Nephron (organoid): ENCODE measurements around the gene COX20.
A peak's percentile ranks its signal among the peaks of the same experiment; 100 is the strongest.

Experiments
- H3K27ac Mint-ChIP-seq, 3 experiments: 2 replicates each; pipeline ENCODE4 v1.8.0; 2020; ENCODE audit warnings: mixed read lengths in 3 of 3, mild to moderate bottlenecking in 2 of 3, moderate library complexity in 1 of 3
- H3K27me3 Mint-ChIP-seq: 2 replicates; pipeline ENCODE4 v1.8.0; 2021; ENCODE audit warnings: low read depth, mild to moderate bottlenecking, moderate library complexity, mixed read lengths
- H3K36me3 Mint-ChIP-seq: 2 replicates; pipeline ENCODE4 v1.8.0; 2020; ENCODE audit warnings: low read depth, mixed read lengths
- H3K4me1 Mint-ChIP-seq: 2 replicates; pipeline ENCODE4 v1.8.0; 2020; ENCODE audit warnings: mixed read lengths
- H3K4me3 Mint-ChIP-seq, 3 experiments: 2 replicates each; pipeline ENCODE4 v1.8.0; 2020; ENCODE audit warnings: mild to moderate bottlenecking in 3 of 3, mixed read lengths in 3 of 3, moderate library complexity in 2 of 3
- H3K9me3 Mint-ChIP-seq: 2 replicates; pipeline ENCODE4 v1.8.0; 2020; ENCODE audit warnings: mixed read lengths
- TF ChIP-seq, protein P1 (sequence below), 3 experiments: fragments of 200-600 bp; sonication (generic); IDR thresholded peaks; one replicate each; pipeline ENCODE4 v1.5.0; 2021; ENCODE audit warnings: antibody characterized with exemption in 3 of 3; ENCODE audit not compliant: unreplicated experiment in 3 of 3

The COX20 gene

DNA sequence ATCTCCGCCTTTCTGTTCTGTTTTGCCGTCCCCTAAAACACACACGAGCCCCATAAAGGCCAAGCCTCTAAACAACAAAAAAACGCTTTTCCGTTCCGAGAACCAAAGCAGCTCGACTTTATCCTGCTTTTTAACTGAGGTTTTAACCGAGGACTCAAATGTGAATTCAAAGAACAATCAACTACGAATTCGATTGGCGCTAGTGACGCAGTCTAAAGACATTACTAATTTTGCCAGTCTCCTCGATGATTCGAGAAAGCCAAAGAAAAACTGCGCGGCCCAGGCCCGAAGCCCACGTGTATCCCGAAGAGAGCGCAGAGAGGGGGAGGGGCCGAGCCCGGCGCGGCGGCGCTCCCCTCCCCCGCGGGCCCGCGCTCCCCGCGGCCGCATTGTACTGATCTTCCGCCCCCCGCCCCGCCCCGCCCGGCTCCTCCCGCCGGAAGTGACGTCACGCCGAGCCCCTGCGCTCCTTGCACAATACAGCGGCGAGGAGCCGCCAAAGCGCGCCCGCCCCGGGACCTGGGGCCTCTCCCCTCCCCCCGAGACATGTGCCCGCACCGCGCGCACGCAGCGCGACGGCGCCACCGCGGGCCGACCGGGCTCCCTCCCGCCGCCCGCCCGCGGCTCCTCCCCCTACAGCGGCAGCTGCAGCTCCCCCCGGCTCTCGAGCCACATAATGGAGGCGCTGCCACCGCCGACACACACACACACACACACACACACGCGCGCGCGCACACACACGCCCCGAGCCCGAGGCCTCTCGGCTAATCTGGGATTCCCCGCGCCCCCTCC, 27.4 kb downstream of the COX20 start:
- Mint-ChIP-seq H3K4me1 (peaks cover 54% of the 10 kb centered on the region), H3K27me3 (no peaks in the 10 kb centered on the region), H3K4me3 (peak overlapping the region; percentile 96 to 99 (median 97)), H3K27ac (peak overlapping the region; percentile 95 to 99 (median 99)), H3K36me3 (peaks cover 44% of the 10 kb centered on the region), H3K9me3 (no peaks in the 10 kb centered on the region)
- TF ChIP-seq, protein P1, sequence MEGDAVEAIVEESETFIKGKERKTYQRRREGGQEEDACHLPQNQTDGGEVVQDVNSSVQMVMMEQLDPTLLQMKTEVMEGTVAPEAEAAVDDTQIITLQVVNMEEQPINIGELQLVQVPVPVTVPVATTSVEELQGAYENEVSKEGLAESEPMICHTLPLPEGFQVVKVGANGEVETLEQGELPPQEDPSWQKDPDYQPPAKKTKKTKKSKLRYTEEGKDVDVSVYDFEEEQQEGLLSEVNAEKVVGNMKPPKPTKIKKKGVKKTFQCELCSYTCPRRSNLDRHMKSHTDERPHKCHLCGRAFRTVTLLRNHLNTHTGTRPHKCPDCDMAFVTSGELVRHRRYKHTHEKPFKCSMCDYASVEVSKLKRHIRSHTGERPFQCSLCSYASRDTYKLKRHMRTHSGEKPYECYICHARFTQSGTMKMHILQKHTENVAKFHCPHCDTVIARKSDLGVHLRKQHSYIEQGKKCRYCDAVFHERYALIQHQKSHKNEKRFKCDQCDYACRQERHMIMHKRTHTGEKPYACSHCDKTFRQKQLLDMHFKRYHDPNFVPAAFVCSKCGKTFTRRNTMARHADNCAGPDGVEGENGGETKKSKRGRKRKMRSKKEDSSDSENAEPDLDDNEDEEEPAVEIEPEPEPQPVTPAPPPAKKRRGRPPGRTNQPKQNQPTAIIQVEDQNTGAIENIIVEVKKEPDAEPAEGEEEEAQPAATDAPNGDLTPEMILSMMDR (IDR thresholded peaks at IDR 0.05; ENCODE audit: unreplicated experiment in 3 of 3), result no peak

DNA sequence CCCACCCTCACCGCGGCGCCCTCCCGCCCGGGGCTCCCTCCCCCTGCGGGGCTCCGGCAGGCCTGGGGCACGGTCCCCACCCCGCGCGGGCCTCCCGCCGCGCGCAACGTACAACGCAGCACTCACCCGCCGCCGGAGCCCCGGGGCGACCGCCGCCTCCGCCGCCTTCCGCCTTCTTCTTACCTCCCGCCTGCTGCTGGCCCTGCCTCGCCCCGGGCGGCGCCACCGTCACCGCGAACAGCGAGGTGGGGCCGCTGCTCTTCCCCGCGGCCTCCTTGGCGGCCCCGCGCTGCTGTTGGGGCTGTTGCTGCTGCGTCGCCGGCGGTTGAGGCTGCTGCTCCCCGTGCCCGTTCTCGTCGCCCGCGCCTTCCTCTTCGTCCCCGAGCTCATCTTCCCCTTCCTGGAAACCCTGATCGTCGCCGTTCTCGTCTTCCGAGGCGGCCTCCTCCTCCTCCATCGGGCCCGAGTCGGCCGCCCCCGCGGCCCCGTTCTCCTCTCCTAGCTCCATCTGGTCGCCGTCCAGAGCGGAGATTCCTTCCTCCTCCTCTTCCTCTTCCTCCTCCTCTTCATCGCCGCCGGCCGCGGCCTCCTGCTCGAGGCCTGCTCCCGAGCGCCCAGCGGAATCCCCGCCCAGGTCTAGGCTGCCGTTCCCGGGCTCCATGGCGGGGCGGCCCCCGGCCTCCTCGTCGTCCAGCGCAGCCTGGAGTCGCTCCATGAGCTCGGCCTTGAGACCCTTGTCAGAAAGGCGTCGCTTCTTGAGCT, 28.2 kb downstream of the COX20 start:
- Mint-ChIP-seq H3K27me3 (no peaks in the 10 kb centered on the region), H3K36me3 (peaks cover 36% of the 10 kb centered on the region), H3K4me1 (peaks cover 52% of the 10 kb centered on the region), H3K9me3 (no peaks in the 10 kb centered on the region), H3K4me3 (peak overlapping the region; percentile 88 to 97 (median 96)), H3K27ac (peak overlapping the region; percentile 99)
- TF ChIP-seq, protein P1 (IDR thresholded peaks at IDR 0.05; ENCODE audit: unreplicated experiment in 3 of 3), result no peak

DNA sequence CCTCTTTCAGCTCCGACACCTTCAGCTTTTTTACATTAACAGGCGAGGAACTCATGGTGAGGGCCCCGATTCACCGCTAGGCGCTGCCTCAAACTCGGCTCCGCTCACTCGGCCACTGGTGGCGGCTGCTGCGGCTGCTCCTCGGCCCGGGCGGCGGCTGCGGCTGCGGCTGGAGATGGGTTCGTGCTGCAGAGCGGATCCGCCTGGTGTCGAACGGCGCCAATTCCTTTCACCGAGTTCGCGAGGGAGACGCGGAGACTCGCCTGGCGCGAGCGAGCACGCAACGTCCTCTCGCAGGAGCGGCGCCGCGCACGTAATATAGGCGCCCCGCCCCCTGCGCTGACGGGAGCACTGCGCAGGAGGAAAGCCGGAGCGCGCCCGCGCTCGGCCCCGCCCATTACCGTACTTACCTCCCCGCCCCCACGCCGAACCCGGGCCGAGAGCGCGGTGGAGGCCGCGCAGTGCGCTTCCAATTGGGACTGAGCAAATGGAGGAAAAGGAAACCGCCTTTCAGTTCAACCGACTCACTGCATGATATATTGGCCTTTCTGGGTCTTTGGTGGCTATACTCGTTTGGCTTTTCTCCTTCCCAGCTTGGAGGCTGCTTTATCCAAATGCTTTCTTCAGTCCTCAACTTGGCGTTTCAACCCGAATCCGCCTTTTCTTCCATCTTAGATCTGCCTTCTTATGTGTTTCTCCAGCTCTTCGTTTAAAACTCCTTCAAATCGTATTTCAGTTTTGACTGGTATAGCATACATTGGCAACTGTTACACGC, 29.0 kb downstream of the COX20 start, which contains the start of gene HNRNPU:
TSS of gene HNRNPU (minus strand) at position 291 of the 775 bp plus-strand sequence. CDS start at position 55, 236 bp downstream.
- Mint-ChIP-seq H3K27ac (peak within 1 kb of the TSS; percentile 99), H3K4me1 (peaks cover 46% of the 10 kb centered on the region), H3K9me3 (no peaks in the 10 kb centered on the region), H3K4me3 (peak within 1 kb of the TSS; percentile 88 to 97 (median 96)), H3K36me3 (peaks cover 30% of the 10 kb centered on the region), H3K27me3 (no peaks in the 10 kb centered on the region)
- TF ChIP-seq, protein P1 (IDR thresholded peaks at IDR 0.05; ENCODE audit: unreplicated experiment in 3 of 3), result peak; percentile 30 to 37 (median 31)

DNA sequence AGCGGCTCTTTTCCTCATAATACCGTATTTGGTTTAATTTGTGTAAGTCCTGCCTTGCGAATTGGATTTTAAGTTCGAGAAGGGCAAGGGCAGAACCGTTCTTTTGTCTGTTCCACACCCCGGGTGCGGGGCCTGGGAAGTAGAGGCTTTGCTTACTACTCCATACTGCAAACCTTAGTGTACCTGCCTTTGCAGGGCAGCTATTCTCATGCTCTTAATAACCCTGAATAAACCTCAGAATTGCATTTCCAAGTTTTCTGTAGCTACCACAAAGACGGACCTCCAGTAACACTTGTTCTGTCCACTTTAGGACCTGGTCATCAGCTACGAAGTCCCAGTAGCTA, 29.5 kb downstream of the COX20 start:
- no peaks in the 10 kb centered on the region for H3K9me3 Mint-ChIP-seq
- H3K4me3 Mint-ChIP-seq, result peak overlapping the region; percentile 88 to 97 (median 89)
- peak overlapping the region; percentile 99 for H3K27ac Mint-ChIP-seq
- no peaks in the 10 kb centered on the region for H3K27me3 Mint-ChIP-seq
- H3K36me3 Mint-ChIP-seq, result peaks cover 26% of the 10 kb centered on the region
- peaks cover 45% of the 10 kb centered on the region for H3K4me1 Mint-ChIP-seq
- TF ChIP-seq, protein P1 (IDR thresholded peaks at IDR 0.05; ENCODE audit: unreplicated experiment in 3 of 3), result no peak

- TF ChIP-seq, protein P1 (IDR thresholded peaks at IDR 0.05; ENCODE audit: unreplicated experiment in 3 of 3), result no peak
- H3K4me1 Mint-ChIP-seq, result peaks cover 37% of the 10 kb centered on the region
These were observed 30.4 kb downstream of the COX20 start for GRCh38 chr1:244865820-244866219.

More at GRCh38 chr1:244865820-244866219, 30.4 kb downstream of the COX20 start:
- H3K36me3 Mint-ChIP-seq, result peaks cover 18% of the 10 kb centered on the region
- no peaks in the 10 kb centered on the region for H3K27me3 Mint-ChIP-seq
- no peaks in the 10 kb centered on the region for H3K9me3 Mint-ChIP-seq
- peak overlapping the region; percentile 88 to 97 (median 89) for H3K4me3 Mint-ChIP-seq
- H3K27ac Mint-ChIP-seq, result peak overlapping the region; percentile 99
